Measurements from ENCODE around the gene ZNF888.
"Not testable (repeated sequence)": the region's sequence is repeated elsewhere in the genome, so short reads cannot be mapped to it uniquely, and the experiment has no call there.

The ZNF888 gene

GRCh38 chr19:52880895-52881389 lies 42.3 kb downstream of the ZNF888 start:
- DNase-seq (ENCODE audit: low read depth, low spot score) = no peak

DNA sequence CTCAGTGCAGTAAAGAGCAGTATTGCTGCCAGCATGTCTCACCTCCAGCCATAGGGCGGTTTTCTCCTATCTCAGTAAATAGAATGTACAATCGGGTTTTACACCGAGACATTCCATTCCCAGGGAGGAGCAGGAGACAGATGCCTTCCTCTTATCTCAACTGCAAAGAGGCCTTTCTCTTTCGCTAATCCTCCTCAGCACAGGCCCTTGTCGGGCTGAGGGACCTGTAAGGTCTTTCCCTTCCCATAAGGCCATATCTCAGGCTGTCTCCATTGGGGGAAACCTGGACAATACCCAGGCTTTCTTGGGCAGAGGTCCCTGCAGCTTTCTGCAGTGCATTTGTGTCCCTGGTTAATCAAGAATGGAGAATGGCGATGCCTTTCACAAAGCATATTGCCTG lies 50.2 kb downstream of the ZNF888 start:
- not testable (repeated sequence) for DNase-seq (ENCODE audit: low read depth, low spot score)

DNA sequence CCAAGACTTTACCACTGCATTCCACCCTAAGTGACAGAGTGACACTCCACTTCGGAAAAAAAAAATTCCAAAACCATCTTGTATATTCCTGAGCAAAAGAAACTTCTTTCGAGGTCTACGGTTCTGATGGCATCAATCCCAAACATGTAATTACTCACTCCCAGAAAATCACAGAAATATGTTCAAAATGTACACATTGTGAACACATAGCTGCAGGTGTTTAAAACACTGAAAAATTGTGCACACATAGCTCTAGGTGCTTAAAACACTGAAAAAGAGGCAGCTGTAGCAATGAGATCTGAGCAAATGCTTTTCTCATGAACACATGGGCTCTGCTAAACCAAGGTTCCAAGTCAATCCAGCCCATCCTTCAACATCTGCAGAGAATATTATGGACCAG lies 51.8 kb downstream of the ZNF888 start:
- DNase-seq (ENCODE audit: low read depth, low spot score) = no peak

DNA sequence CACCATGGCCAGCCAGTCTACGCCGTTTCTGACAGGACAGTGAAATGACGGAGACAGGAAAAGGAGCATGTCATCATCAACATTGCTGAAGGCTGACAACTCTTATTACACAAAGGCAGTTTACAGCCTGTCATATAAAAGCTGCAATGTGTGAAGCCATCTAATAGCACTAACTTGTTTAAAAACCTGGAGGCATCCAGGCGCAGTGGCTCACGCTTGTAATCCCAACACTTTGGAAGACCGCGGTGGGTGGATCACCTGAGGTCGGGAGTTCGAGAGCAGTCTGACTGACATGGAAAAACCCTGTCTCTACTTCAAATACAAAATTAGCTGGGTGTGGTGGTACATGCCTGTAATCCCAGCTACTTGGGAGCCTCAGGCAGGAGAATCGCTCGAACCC lies 55.2 kb downstream of the ZNF888 start:
- not testable (repeated sequence) for DNase-seq (ENCODE audit: low read depth, low spot score)

GRCh38 chr19:52857378-52858191 lies 65.6 kb downstream of the ZNF888 start, which contains the start of gene ZNF468:
Gene ZNF468, minus strand, starts transcription at chr19:52857619. Its CDS starts 3,347 bp downstream, at chr19:52854272.
- DNase-seq (ENCODE audit: low read depth, low spot score) = peak; percentile 43

GRCh38 chr19:52856540-52857377 lies 66.5 kb downstream of the ZNF888 start:
- not testable (repeated sequence) for DNase-seq (ENCODE audit: low read depth, low spot score)

Data from activated CD4-positive, CD25-positive, alpha-beta regulatory T cell treated with anti-CD3 and anti-CD28 coated beads, Interleukin-2, amount 50 U/mL, for 16 hours (primary cell).